ENCODE results near the gene ZNF814. TPM values are rescaled to one million over a fixed set of nuclear protein-coding genes. Genes with fewer than 3 reads are reported as not detected.

ZNF814 gene
- total RNA-seq, 1 donor from 2014 or later = 38.3 TPM

- no peak for DNase-seq
- Mint-ChIP-seq H3K9me3 (ENCODE audit: unreplicated experiment) (peaks cover 4% of the 10 kb centered on the region), H3K36me3 (ENCODE audit: unreplicated experiment) (no peaks in the 10 kb centered on the region), H3K27me3 (ENCODE audit: unreplicated experiment) (peaks cover 4% of the 10 kb centered on the region), H3K27ac (ENCODE audit: unreplicated experiment) (no peak overlapping the region), H3K4me1 (ENCODE audit: low read depth, unreplicated experiment) (peaks cover 15% of the 10 kb centered on the region), H3K4me3 (ENCODE audit: unreplicated experiment) (no peak overlapping the region)
- TF ChIP-seq CTCF (IDR thresholded peaks at IDR 0.05; ENCODE audit: partially characterized antibody, unreplicated experiment) = no peak
Measured at GRCh38 chr19:57807541-57807940, 81.3 kb downstream of the ZNF814 start.

DNA sequence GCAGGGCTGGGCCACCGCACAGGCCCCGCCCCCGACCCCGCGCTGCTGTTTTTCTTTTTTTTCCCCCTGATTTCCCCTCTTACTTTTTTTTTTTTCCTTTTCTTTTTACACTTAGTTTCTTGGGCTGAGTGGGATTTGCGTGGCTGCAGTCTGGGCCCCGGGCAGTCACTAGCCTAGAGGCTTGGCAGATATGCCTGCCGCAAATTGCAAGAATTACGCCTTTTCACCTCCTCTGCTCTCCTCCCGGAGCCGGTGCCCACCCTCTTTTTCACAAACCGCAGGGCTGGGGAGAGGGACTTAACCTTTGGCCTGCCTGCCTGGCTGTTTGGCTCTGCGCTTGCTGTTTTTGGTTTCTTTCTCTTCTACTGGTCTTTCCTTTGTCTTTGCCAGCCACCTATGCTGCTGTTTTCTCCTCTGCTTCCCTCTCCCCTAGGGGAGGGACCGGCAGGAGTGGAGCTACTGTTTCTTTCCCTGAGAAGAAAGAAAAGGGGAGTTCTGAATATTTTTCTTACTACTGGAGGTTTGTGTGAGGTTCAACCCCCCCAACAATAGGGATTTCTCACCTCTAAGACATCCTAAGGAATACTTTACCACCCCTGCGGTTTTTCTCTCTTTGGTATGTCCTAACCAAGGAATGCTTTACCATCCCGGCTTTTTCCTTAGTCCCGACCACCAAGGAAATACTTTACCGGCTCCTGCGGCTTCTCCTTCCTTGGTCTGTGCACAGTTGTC, 85.1 kb downstream of the ZNF814 start:
- DNase-seq = peak; percentile 41
- Mint-ChIP-seq H3K27me3 (ENCODE audit: unreplicated experiment) (peaks cover 3% of the 10 kb centered on the region), H3K4me3 (ENCODE audit: unreplicated experiment) (peak overlapping the region; percentile 99), H3K4me1 (ENCODE audit: low read depth, unreplicated experiment) (peaks cover 18% of the 10 kb centered on the region), H3K36me3 (ENCODE audit: unreplicated experiment) (no peaks in the 10 kb centered on the region), H3K9me3 (ENCODE audit: unreplicated experiment) (peaks cover 4% of the 10 kb centered on the region), H3K27ac (ENCODE audit: unreplicated experiment) (peak overlapping the region; percentile 99)
- no peak for TF ChIP-seq CTCF (IDR thresholded peaks at IDR 0.05; ENCODE audit: partially characterized antibody, unreplicated experiment)

- H3K27ac Mint-ChIP-seq (ENCODE audit: unreplicated experiment) = peak overlapping the region; percentile 99
- peaks cover 18% of the 10 kb centered on the region for H3K4me1 Mint-ChIP-seq (ENCODE audit: low read depth, unreplicated experiment)
- peak overlapping the region; percentile 99 for H3K4me3 Mint-ChIP-seq (ENCODE audit: unreplicated experiment)
- DNase-seq = no peak
- H3K27me3 Mint-ChIP-seq (ENCODE audit: unreplicated experiment) = peaks cover 3% of the 10 kb centered on the region
- no peak for TF ChIP-seq CTCF (IDR thresholded peaks at IDR 0.05; ENCODE audit: partially characterized antibody, unreplicated experiment)
- peaks cover 4% of the 10 kb centered on the region for H3K9me3 Mint-ChIP-seq (ENCODE audit: unreplicated experiment)
- H3K36me3 Mint-ChIP-seq (ENCODE audit: unreplicated experiment) = no peaks in the 10 kb centered on the region
Measured at GRCh38 chr19:57803265-57803593, 85.6 kb downstream of the ZNF814 start.

GRCh38 chr19:57802269-57802668, 86.6 kb downstream of the ZNF814 start:
- Mint-ChIP-seq H3K4me3 (ENCODE audit: unreplicated experiment) (peak overlapping the region; percentile 32), H3K4me1 (ENCODE audit: low read depth, unreplicated experiment) (peaks cover 18% of the 10 kb centered on the region), H3K36me3 (ENCODE audit: unreplicated experiment) (no peaks in the 10 kb centered on the region), H3K9me3 (ENCODE audit: unreplicated experiment) (peaks cover 4% of the 10 kb centered on the region), H3K27ac (ENCODE audit: unreplicated experiment) (peak overlapping the region; percentile 20), H3K27me3 (ENCODE audit: unreplicated experiment) (peaks cover 3% of the 10 kb centered on the region)
- DNase-seq = no peak
- TF ChIP-seq CTCF (IDR thresholded peaks at IDR 0.05; ENCODE audit: partially characterized antibody, unreplicated experiment) = no peak

DNA sequence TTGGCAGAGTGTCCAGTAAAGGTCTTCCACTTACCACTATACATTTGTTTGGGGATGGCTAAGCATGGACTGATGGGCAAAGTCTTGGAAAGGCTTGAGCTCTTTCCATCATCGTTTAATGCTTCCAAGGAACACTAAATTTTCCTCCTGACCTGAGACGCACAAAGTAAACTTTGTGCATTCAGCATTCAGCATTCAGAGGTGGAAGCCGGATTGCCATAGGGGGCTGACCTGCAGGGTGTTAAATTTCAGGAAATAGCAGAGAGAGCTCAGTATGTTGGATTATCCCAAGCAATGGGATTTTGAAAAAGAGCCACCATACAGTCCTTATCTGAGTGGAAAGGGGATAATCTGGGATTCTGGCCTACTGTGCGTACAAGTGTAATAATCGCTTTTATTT, 88.1 kb downstream of the ZNF814 start:
- no peaks in the 10 kb centered on the region for H3K36me3 Mint-ChIP-seq (ENCODE audit: unreplicated experiment)
- no peak for TF ChIP-seq CTCF (IDR thresholded peaks at IDR 0.05; ENCODE audit: partially characterized antibody, unreplicated experiment)
- peak overlapping the region; percentile 4 for H3K4me3 Mint-ChIP-seq (ENCODE audit: unreplicated experiment)
- H3K4me1 Mint-ChIP-seq (ENCODE audit: low read depth, unreplicated experiment) = peaks cover 18% of the 10 kb centered on the region
- H3K27ac Mint-ChIP-seq (ENCODE audit: unreplicated experiment) = peak overlapping the region; percentile 39
- H3K27me3 Mint-ChIP-seq (ENCODE audit: unreplicated experiment) = peaks cover 3% of the 10 kb centered on the region
- peaks cover 4% of the 10 kb centered on the region for H3K9me3 Mint-ChIP-seq (ENCODE audit: unreplicated experiment)
- DNase-seq = no peak
